Progenitor cell of endocrine pancreas (in vitro differentiated cells): Measurements from ENCODE around the gene OTOR. TPM values are rescaled to one million over a fixed set of nuclear protein-coding genes. Genes with fewer than 3 reads are reported as not detected.

Experiments
- DNase-seq: peaks from one replicate; pipeline ENCODE4 v3.0.0; 2021; ENCODE audit warnings: low spot score; ENCODE audit not compliant: unreplicated experiment
- H3K27ac Mint-ChIP-seq: 2 replicates; pipeline ENCODE4 v1.8.0; 2021; ENCODE audit warnings: mild to moderate bottlenecking, moderate library complexity, mixed read lengths
- H3K27me3 Mint-ChIP-seq: 2 replicates; pipeline ENCODE4 v1.8.0; 2021; ENCODE audit warnings: mixed read lengths
- H3K36me3 Mint-ChIP-seq: 2 replicates; pipeline ENCODE4 v1.8.0; 2022; ENCODE audit warnings: mixed read lengths; ENCODE audit not compliant: insufficient read depth
- H3K4me1 Mint-ChIP-seq: 2 replicates; pipeline ENCODE4 v1.8.0; 2021; ENCODE audit warnings: low read depth, mixed read lengths
- H3K4me3 Mint-ChIP-seq: 2 replicates; pipeline ENCODE4 v1.8.0; 2021; ENCODE audit warnings: low read depth, mild to moderate bottlenecking, moderate library complexity, mixed read lengths
- H3K9me3 Mint-ChIP-seq: 2 replicates; pipeline ENCODE4 v1.8.0; 2021; ENCODE audit warnings: low read depth, mixed read lengths
- CTCF ChIP-seq: fragments of 200-600 bp; sonication (generic); IDR thresholded peaks from one replicate; pipeline ENCODE4 v1.5.0; 2021; ENCODE audit warnings: antibody characterized with exemption, mild to moderate bottlenecking; ENCODE audit not compliant: unreplicated experiment
- total RNA-seq: library from RNA; stranded (reverse); gene quantifications from 2 replicates; pipeline ENCODE4 v1.2.1, GENCODE V29; 2021

The OTOR gene
- total RNA-seq, 1 donor from 2014 or later: not detected

DNA sequence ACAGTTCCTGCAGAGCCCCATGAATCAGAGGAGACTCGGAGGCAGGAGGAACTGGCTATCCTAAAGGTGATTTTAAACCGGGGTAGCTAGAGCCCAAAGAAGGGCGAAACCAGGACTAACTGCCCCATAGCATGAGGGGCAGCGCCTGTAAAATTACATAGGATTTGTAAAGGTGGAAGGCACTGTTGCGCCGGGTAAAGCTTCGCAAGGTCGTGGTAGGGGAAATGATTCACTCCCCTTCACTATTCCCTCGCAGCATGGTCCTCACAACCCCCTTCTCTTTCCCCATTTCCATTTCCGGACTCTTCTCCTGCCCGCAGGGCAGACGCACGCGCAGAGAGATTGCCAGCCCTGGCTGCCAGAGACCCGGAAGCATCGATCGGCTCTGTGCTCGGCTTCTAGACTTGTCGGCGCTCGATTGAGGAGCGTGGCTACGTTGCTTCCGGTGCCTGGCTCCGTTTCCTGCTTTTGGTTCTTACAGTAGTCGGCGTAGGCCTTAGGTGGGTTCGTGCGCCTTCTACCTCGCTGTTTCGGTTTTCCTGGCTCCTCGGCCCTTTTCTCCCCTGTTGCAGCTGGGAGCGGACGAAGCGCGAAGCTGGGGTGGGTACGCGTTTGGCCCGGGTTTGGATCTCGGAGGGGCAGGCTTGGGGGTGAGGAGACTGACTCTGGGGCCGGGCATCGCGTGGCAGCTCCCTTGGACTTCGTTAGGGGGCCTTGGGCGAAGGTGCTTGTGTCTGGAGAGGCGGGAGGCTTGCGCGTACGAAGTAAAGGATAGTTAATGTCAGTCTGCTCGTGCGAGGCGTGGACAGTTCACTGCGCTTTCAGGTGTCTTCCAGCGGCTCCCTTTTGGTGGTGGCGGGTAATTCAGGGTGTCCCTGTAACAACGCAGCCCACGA is 18.3 kb upstream of the OTOR start, which contains the start of gene SNRPB2:
Gene SNRPB2, plus strand, starts transcription at position 462 of the 896 bp plus-strand sequence. CDS start 1,677 bp downstream, outside the sequence.
- peak within 1 kb of the TSS; percentile 100 for H3K4me3 Mint-ChIP-seq
- peak; percentile 22 for TF ChIP-seq CTCF
- peak; percentile 75 for DNase-seq

DNA sequence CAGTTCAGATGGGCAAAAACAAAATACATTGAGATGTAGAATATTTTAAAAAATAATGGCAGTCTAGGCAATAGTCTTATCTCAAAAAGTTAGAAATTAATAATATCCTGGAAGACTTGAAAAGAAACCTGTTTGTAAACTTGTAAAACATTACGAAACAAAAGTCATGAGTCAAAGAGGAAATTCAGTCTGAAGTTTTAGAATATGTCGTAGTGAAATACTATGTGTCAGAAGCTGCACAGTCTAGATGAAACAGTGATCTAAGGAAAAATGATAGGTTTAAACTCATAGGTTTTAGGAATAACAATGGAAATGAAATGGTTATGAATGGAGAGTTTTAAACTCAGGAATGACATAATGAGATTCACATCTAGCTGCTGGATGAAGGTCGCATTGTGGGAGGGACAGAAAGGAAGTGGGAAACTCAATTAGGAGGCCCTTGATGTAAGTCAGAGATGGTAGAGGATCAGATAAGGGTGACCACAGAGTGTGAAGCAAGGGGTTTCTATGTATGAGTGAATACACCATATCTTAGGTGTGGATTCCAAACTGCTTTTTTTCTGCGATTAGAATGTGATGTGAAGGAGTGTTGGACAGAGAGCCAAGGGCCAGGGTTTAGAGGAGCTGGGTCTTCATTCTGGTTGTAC is 15.5 kb upstream of the OTOR start:
- peaks cover 11% of the 10 kb centered on the region for H3K36me3 Mint-ChIP-seq
- H3K9me3 Mint-ChIP-seq: peaks cover 4% of the 10 kb centered on the region
- no peak overlapping the region for H3K4me3 Mint-ChIP-seq
- TF ChIP-seq CTCF: no peak
- no peak overlapping the region for H3K27ac Mint-ChIP-seq
- peaks cover 13% of the 10 kb centered on the region for H3K4me1 Mint-ChIP-seq
- peaks cover 12% of the 10 kb centered on the region for H3K27me3 Mint-ChIP-seq
- DNase-seq: no peak

More for the DNA sequence above, 18.3 kb upstream of the OTOR start, which contains the start of gene SNRPB2:
- Mint-ChIP-seq H3K27me3 (peaks cover 34% of the 10 kb centered on the region), H3K36me3 (peaks cover 7% of the 10 kb centered on the region), H3K27ac (peak within 1 kb of the TSS; percentile 100), H3K9me3 (peaks cover 4% of the 10 kb centered on the region), H3K4me1 (peaks cover 13% of the 10 kb centered on the region)

DNA sequence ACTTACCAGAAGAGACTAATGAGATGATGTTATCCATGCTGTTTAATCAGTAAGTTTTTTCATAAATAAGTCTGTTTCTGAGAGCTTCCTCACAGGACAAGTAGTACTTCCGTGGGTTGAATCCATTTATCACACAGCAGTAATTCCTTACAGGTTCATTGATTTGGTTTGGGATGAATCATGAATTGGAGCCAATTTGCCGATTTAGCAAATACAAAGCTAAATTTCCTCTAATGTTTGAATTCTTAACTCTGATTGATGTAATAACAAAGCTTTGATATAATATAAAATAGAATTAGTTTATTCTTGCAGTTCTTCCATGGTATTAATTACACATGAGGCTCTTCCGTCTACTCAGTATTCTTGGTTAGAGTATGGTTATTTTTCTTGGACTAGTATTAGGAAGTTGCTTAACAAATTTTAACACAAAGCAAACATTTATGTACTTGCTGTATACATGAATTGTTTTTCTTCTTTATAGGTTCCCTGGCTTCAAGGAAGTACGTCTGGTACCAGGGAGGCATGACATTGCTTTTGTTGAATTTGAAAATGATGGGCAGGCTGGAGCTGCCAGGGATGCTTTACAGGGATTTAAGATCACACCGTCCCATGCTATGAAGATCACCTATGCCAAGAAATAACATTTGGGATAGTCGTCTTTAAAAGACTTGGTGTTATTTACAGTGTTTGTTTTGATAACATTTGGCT is 7.6 kb upstream of the OTOR start:
- Mint-ChIP-seq H3K27me3 (peaks cover 3% of the 10 kb centered on the region), H3K9me3 (no peaks in the 10 kb centered on the region), H3K36me3 (peaks cover 22% of the 10 kb centered on the region), H3K4me3 (no peak overlapping the region), H3K4me1 (peaks cover 2% of the 10 kb centered on the region), H3K27ac (peak overlapping the region; percentile 31)
- TF ChIP-seq CTCF: no peak
- DNase-seq: no peak

- H3K27ac Mint-ChIP-seq: no peak overlapping the region
Observed at GRCh38 chr20:16744178-16744807, 3.9 kb upstream of the OTOR start.

More at GRCh38 chr20:16744178-16744807, 3.9 kb upstream of the OTOR start:
- H3K27me3 Mint-ChIP-seq: peaks cover 4% of the 10 kb centered on the region
- no peak for DNase-seq
- TF ChIP-seq CTCF: no peak
- H3K36me3 Mint-ChIP-seq: peaks cover 16% of the 10 kb centered on the region
- peaks cover 2% of the 10 kb centered on the region for H3K4me1 Mint-ChIP-seq
- no peak overlapping the region for H3K4me3 Mint-ChIP-seq
- no peaks in the 10 kb centered on the region for H3K9me3 Mint-ChIP-seq
